GM19240 (cell line): ENCODE measurements around the gene ASB18.

ENCODE experiments used
- DNase-seq: peaks from one replicate; pipeline ENCODE4 v3.0.0; 2011; ENCODE audit warnings: low spot score; ENCODE audit not compliant: insufficient read length

ASB18 gene

DNA sequence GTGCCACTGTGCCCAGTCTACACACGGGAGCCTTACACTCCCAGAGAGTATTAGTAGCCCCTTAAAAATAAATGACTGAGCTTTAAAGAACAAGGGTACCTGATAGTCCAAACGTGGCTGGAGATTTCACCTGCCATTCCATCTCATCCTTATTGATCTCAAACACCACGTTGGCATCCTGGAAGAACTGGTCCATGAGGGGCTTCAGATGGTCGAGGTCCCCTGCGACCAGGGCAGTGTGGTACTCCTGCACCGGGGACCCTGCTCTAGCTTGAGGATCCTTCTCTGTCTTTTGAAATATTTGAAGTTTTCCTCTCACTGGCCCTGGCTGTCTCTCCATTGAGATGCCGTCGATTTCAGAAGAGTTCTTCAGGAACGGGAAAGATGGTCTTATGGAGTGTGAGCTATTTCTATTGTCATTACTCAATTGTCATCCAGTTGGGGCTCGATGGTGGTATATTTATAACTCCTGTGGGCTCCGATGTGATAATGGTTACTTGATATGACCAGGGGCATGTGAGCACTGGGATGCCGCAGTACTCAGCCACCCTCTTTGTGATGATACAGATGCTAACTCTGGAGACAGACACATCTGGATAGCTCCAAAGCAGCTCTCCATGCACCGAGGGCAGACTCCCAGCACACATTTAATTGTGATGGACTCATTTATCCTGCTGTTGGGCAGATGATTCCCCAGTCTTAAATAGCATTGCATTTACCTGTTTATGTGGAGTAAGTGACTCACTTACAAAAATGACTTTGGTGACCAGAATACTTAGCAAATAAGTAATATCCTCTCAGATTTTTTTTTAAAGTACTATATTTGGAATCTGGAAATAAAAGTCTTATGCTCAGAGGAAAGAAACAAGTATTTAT is 22.8 kb downstream of the ASB18 start:
- no peak for DNase-seq

GRCh38 chr2:236240228-236240990 is 23.8 kb downstream of the ASB18 start:
- DNase-seq: no peak

DNA sequence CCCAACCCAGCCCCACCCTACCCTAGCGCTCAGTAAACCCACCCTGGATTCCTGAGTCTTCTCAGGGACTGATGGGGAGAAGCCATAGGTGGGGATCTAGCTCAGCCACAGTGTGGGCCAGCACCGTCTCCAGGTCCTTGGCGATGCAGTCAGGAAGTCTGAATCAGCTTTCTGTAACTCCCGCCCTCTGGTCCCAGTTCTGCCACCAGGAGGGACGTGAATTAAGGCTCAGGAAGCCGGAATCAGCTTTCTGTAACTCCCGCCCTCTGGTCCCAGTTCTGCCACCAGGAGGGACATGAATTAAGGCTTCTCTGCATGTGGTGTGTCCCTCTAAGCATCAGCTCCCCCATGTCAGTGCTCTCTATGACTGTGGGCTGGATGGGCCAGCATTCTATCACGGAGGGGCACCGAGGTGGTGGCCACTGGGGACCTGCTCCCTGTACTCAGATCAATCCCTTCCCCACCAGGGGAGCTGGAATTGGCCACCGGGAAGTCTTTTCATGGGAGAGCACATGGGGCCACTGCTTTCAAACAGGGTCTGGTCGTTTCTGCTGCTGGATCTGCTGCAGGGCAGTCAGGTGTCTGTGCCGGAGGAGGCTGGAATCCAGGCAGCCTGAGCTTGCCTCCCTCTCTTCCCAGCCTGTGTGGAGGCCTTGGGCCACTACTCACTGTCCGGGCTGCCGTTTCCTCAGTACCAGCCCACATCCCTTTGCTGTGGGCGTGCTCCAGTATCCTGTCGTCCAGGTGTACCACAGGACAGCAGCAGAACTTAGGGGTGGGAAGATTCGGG is 24.7 kb downstream of the ASB18 start:
- no peak for DNase-seq

DNA sequence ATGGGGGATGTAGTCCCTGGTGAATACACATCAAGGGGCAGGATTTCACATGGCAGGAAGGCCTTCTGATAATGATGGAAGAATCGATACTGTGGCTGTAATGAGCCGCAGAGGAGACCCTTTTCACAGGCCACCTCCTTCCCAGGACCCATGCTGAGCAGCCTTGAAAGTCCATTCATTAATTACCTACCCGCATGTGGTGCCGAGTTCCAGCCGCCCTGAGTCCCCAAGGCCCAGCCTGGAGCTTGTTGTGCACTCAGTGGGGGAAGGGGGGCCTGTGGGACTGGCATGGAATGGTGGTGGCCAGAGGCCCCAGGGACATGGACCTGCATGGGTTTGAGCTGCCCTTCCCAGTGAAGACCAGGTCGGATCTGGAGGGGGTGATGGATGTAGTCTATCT is 25.5 kb downstream of the ASB18 start:
- no peak for DNase-seq

DNA sequence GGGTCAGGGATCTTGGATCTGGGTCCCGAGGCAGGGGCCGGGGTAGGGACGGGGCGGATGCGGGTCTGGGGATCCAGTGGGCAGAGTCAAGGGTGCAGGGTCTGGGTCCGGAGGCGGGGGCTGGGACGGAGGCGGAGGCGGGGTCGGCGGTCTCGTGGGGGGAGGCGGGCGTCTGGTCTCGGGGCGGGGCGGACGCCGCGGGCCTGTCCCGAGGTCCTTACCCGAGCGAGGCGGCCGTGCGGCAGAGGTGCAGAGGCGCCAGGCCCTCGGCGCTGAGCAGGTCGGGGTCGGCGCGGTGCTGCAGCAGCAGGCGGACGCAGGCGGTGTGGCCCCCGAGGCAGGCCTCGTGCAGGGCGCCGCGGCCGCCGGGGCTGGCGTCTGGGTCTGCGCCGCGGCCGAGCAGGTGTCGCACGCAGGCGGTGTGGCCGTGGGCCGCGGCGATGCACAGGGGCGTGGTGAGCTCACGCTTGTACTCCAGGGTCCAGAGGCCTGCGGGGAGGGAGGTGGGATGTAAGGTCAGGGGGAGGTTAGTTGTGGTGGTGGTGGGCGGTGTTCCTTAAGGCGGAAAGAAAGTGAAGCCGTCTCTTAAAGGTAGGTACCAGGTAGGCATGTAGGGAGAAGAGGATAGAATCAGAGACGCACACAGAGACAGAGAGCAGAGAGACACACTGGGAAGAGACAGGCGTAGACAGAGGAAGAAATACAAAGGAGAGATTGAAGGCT is 26.6 kb downstream of the ASB18 start:
- DNase-seq: no peak

DNA sequence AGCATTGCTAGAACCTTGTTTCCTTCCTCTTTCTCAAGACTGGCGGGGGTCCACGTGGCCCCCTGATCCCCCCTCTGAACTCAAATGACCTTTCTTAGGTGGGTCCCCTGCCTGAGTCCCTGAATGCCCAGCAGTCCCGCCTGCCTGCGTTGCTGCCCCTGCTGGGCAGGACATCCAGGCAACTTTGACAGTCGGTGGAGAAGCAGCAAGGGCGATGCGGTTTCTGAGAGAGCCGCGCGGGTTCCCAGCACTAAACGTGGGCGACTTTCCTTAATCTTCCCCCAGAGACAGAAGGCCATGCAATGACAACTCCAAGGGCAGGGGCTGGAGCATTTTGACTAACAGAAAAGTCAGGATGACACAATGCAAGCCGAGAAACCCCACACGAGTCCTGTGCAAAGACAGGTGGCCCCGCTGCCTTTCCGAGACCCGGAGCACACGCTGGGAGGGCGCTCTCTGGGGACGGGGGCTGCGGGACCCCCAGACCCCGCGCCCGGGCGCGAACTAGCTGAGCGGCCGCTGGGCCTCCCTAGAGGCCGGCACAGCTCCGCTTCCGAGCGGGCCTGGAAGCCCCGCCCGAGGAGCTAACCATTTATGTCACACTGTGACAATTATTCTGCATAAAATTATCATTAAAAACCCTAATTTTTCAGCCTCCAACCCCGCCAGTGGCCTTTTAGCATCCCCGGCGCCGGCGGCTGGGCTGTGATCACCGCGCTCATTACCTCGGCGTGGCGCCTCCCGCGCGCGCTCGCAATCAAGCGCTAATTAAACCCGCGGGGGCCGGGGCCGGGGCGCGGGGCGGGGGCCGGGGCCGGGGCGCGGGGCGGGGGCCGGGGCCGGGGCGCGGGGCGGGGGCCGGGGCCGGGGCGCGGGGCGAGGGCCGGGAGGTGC is 27.4 kb downstream of the ASB18 start:
- DNase-seq: no peak

GRCh38 chr2:236229186-236229585 is 35.0 kb downstream of the ASB18 start:
- no peak for DNase-seq

- DNase-seq: no peak
Observed at GRCh38 chr2:236223675-236224074, 40.5 kb downstream of the ASB18 start.

- DNase-seq: no peak
Observed at GRCh38 chr2:236221798-236222197, 42.4 kb downstream of the ASB18 start.

- DNase-seq: no peak
Observed at GRCh38 chr2:236219411-236219810, 44.8 kb downstream of the ASB18 start.

DNA sequence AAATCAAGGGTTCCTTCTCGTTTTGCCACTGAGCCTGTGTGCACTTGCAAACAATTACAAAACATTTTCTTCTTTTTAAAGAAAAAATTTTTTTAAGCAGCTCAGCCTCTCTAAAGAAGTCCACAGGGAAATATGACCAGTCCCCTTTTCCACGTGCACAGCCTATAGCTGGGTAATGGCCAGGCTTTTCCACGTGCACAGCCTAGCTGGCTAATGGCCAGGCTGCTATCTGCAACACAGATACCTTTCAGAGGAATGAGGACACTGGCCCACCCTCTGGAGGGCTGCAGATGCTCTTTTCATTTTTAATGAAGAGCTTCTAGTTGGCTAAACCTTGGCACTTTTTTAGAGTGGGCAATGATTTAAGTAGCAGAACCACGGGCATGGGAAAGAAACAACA is 46.3 kb downstream of the ASB18 start:
- no peak for DNase-seq

DNA sequence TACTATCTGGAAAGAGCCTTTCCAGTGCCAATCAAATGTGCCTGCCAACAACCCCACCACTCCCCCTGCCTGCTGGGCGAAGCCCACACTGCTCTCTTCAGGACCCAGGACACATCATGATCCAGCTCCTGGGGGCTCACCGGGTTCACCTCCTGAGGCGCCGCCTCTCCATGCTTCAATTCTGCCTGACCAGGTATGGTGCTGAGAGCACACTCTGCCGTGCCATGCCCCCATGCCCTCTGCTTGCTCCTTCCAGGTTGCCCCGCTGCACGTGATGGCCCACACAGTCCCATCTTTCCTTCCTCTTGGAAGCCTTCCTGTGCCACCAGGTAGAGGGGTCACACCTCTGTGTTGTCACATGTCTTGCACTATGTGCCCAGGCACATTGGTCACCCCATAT is 47.5 kb downstream of the ASB18 start:
- DNase-seq: no peak

DNA sequence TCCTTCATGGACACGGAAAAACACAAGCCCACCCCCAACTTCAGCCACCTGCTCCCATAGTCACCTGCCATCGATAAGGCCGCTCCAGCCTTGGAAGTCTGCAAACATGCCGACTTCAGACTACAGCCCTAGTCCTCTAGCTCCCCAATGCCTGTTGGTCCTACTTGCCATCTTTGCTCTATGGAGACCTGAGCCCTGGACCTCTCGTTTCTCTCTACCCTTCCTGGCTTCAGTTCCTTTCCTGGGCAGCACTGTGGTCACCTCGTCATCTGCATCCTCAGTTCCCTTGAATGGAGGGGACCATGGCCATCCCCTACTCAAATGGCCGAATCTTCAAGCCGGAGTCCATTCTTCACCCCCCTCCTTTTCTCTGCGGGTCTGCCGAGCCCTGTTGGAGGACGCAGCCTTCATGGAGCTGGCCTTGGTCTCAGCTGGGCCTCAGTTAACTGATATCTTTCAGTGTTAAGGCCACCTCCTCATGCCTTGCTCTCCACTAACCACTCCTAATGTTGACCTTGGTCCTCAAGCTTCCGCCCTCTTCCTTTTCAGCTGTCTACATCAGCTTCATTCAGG is 48.4 kb downstream of the ASB18 start:
- no peak for DNase-seq

- no peak for DNase-seq
Observed at GRCh38 chr2:236215196-236215595, 49.0 kb downstream of the ASB18 start.

DNA sequence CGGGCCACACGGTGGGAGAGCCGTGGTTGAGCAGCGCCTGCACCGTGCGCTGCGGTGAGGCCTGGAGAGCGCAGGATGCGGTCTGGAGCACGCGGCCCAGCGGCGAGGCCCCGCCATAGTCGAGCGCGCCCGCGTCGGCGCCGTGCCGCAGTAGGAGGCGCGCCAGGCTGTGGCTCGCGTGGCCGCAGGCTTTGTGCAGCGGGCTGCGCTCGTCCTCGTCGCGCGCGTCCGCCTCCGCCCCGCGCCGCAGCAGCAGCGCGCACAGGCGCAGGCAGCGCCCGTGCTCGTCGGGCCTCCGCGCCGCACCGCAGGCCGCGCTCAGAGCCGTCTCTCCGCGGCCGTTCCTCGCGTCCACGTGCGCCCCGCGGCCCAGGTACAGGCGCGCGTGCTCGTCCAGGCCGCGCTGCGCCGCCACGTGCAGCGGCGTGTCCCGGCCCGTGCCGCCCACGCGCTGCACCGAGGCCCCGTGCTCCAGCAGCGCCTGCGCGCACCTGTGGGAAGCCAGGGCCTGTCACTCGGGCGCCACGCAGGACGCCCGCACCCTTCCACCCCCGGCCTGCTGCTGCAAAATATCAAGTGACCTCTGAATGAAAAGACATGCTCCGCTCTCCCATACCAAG is 49.7 kb downstream of the ASB18 start:
- no peak for DNase-seq

GRCh38 chr2:236211296-236211695 is 52.9 kb downstream of the ASB18 start:
- no peak for DNase-seq

DNA sequence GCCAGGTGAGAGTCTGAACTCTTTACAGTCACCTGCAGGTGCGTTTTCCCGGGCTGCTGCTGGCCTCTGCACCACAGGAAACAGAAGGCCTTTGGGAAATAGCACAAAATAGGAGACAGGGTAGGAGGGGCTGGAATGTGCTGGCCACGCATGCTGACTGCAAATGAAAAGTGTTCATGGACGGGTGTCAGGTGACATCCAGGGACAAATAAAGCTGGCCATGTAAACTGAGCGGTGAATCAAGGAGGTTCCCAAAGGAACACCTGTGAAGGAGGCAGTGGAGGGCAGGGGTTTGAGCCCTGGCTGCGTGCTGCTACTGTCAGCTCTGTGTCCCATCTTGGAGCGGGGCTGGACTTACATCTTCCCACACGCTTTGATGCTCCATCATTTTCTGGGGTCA is 53.7 kb downstream of the ASB18 start:
- no peak for DNase-seq

DNA sequence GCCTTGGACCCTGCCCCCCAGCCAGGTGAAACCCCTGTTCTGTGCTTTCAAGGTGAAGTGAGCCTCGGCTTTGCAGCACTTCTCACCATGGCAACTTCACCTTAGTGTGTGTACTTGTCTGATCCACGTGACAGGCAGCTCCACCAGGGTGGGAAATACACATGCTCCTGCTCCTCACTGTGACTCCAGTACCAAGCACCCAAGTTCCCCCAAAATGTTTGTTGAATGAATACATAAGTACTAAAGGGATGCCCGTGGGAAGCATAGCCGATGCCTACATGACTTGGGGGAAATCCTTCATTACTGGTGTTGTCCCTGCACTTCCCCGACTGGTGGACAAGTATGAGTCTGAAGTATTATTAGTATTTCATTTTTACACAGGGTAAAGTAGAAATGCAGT is 54.2 kb downstream of the ASB18 start:
- no peak for DNase-seq

- no peak for DNase-seq
Observed at GRCh38 chr2:236209535-236209934, 54.7 kb downstream of the ASB18 start.
